Measurements from ENCODE around the gene SLC39A9.
"Not testable (repeated sequence)": the region's sequence is repeated elsewhere in the genome, so short reads cannot be mapped to it uniquely, and the experiment has no call there.

The SLC39A9 gene

GRCh38 chr14:69460093-69460701, 61.7 kb downstream of the SLC39A9 start:
- Histone ChIP-seq H3K4me3 (ENCODE audit: low read length) (no peak overlapping the region), H3K36me3 (ENCODE audit: control insufficient read depth, low read depth, low read length) (peaks cover 19% of the 10 kb centered on the region), H3K9ac (ENCODE audit: low read length) (no peak overlapping the region), H3K27me3 (ENCODE audit: control insufficient read depth, insufficient read depth, low read length) (no peaks in the 10 kb centered on the region), H3K9me3 (ENCODE audit: control insufficient read depth, low read depth, low read length) (no peaks in the 10 kb centered on the region), H3K4me1 (ENCODE audit: control insufficient read depth, low read depth, low read length) (no peaks in the 10 kb centered on the region), H3K27ac (ENCODE audit: low read length) (no peak overlapping the region)

DNA sequence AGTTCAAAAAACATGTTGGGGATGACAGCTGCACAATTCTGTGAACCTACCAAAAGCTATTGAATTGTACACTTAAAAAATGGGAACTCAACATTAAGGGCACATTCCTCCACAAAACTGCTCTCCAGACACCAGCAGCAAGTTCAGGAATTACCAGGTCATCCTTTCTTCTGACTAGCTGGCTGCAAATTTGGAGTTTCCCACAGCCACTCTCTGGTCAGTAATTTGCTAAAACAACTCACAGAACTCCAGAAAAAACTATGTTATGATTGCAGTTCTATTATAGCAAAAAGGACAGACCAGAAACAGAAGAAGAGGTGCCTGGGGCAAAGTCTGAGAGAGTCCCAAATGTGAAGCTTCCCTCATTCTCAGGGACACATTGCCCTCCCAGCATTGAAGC, 65.9 kb downstream of the SLC39A9 start:
- Histone ChIP-seq H3K27me3 (ENCODE audit: control insufficient read depth, insufficient read depth, low read length) (no peaks in the 10 kb centered on the region), H3K27ac (ENCODE audit: low read length) (no peak overlapping the region), H3K4me1 (ENCODE audit: control insufficient read depth, low read depth, low read length) (no peaks in the 10 kb centered on the region), H3K9me3 (ENCODE audit: control insufficient read depth, low read depth, low read length) (no peaks in the 10 kb centered on the region), H3K36me3 (ENCODE audit: control insufficient read depth, low read depth, low read length) (no peaks in the 10 kb centered on the region), H3K4me3 (ENCODE audit: low read length) (no peak overlapping the region), H3K9ac (ENCODE audit: low read length) (no peak overlapping the region)

GRCh38 chr14:69464829-69465228, 66.3 kb downstream of the SLC39A9 start:
- H3K9ac ChIP-seq (ENCODE audit: low read length): no peak overlapping the region
- H3K27ac ChIP-seq (ENCODE audit: low read length): no peak overlapping the region

DNA sequence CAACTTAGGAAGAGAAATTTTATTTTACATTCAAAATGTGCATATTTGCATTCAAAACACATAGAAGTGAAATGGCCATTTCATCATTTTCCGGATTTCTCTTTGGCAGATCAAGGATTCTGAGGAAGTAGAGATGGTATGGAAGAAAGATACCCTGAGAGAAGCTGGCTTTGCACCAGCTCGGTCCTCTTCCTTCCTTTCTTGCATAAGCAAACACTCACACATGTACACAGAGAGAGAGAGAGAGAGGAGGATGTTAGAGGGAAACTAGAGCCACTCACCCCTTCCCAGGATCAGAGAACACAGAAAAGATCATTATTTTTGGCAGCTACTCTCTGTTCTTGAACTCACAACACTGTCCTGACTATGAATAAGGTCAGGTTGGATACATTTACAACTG, 70.5 kb downstream of the SLC39A9 start:
- Histone ChIP-seq H3K9ac (ENCODE audit: low read length) (no peak overlapping the region), H3K4me3 (ENCODE audit: low read length) (no peak overlapping the region), H3K4me1 (ENCODE audit: control insufficient read depth, low read depth, low read length) (no peaks in the 10 kb centered on the region), H3K27ac (ENCODE audit: low read length) (no peak overlapping the region), H3K36me3 (ENCODE audit: control insufficient read depth, low read depth, low read length) (no peaks in the 10 kb centered on the region), H3K9me3 (ENCODE audit: control insufficient read depth, low read depth, low read length) (no peaks in the 10 kb centered on the region), H3K27me3 (ENCODE audit: control insufficient read depth, insufficient read depth, low read length) (no peaks in the 10 kb centered on the region)

More at GRCh38 chr14:69464829-69465228, 66.3 kb downstream of the SLC39A9 start:
- H3K4me1 ChIP-seq (ENCODE audit: control insufficient read depth, low read depth, low read length): no peaks in the 10 kb centered on the region
- no peaks in the 10 kb centered on the region for H3K36me3 ChIP-seq (ENCODE audit: control insufficient read depth, low read depth, low read length)
- no peak overlapping the region for H3K4me3 ChIP-seq (ENCODE audit: low read length)
- H3K27me3 ChIP-seq (ENCODE audit: control insufficient read depth, insufficient read depth, low read length): no peaks in the 10 kb centered on the region
- no peaks in the 10 kb centered on the region for H3K9me3 ChIP-seq (ENCODE audit: control insufficient read depth, low read depth, low read length)

- Histone ChIP-seq H3K36me3 (ENCODE audit: control insufficient read depth, low read depth, low read length) (no peaks in the 10 kb centered on the region), H3K4me3 (ENCODE audit: low read length) (no peak overlapping the region), H3K27ac (ENCODE audit: low read length) (no peak overlapping the region), H3K4me1 (ENCODE audit: control insufficient read depth, low read depth, low read length) (no peaks in the 10 kb centered on the region), H3K9ac (ENCODE audit: low read length) (no peak overlapping the region), H3K27me3 (ENCODE audit: control insufficient read depth, insufficient read depth, low read length) (no peaks in the 10 kb centered on the region), H3K9me3 (ENCODE audit: control insufficient read depth, low read depth, low read length) (no peaks in the 10 kb centered on the region)
Measured at GRCh38 chr14:69471436-69471835, 72.9 kb downstream of the SLC39A9 start.

DNA sequence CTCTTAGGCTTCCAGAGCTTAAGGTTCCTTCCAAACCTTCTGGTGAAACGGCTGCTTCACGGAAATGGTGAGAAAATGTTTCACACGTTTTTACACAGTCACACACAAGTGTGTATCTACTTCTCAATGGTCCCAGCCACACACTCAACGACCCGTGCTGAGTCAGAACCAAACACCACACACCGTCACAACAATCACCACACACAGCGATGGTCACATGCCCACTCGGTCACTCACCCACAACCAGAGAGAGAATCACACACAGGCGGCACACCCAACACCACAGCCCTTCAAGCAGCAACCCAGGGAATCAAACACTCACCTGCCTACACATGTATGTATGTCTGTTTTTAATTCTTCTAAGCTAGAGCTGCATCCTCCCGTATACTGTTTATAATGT, 73.4 kb downstream of the SLC39A9 start:
- Histone ChIP-seq H3K27me3 (ENCODE audit: control insufficient read depth, insufficient read depth, low read length) (no peaks in the 10 kb centered on the region), H3K9ac (ENCODE audit: low read length) (no peak overlapping the region), H3K4me3 (ENCODE audit: low read length) (no peak overlapping the region), H3K27ac (ENCODE audit: low read length) (no peak overlapping the region), H3K36me3 (ENCODE audit: control insufficient read depth, low read depth, low read length) (no peaks in the 10 kb centered on the region), H3K9me3 (ENCODE audit: control insufficient read depth, low read depth, low read length) (no peaks in the 10 kb centered on the region), H3K4me1 (ENCODE audit: control insufficient read depth, low read depth, low read length) (no peaks in the 10 kb centered on the region)

GRCh38 chr14:69473260-69473659, 74.8 kb downstream of the SLC39A9 start:
- no peak overlapping the region for H3K27ac ChIP-seq (ENCODE audit: low read length)
- no peaks in the 10 kb centered on the region for H3K9me3 ChIP-seq (ENCODE audit: control insufficient read depth, low read depth, low read length)
- H3K9ac ChIP-seq (ENCODE audit: low read length): no peak overlapping the region
- no peak overlapping the region for H3K4me3 ChIP-seq (ENCODE audit: low read length)
- H3K27me3 ChIP-seq (ENCODE audit: control insufficient read depth, insufficient read depth, low read length): no peaks in the 10 kb centered on the region
- no peaks in the 10 kb centered on the region for H3K4me1 ChIP-seq (ENCODE audit: control insufficient read depth, low read depth, low read length)
- no peaks in the 10 kb centered on the region for H3K36me3 ChIP-seq (ENCODE audit: control insufficient read depth, low read depth, low read length)

GRCh38 chr14:69473946-69474345, 75.5 kb downstream of the SLC39A9 start:
- H3K9me3 ChIP-seq (ENCODE audit: control insufficient read depth, low read depth, low read length): no peaks in the 10 kb centered on the region
- no peak overlapping the region for H3K27ac ChIP-seq (ENCODE audit: low read length)
- H3K4me1 ChIP-seq (ENCODE audit: control insufficient read depth, low read depth, low read length): no peaks in the 10 kb centered on the region
- no peaks in the 10 kb centered on the region for H3K27me3 ChIP-seq (ENCODE audit: control insufficient read depth, insufficient read depth, low read length)
- no peak overlapping the region for H3K9ac ChIP-seq (ENCODE audit: low read length)
- H3K4me3 ChIP-seq (ENCODE audit: low read length): no peak overlapping the region
- H3K36me3 ChIP-seq (ENCODE audit: control insufficient read depth, low read depth, low read length): no peaks in the 10 kb centered on the region

GRCh38 chr14:69475194-69475818, 76.8 kb downstream of the SLC39A9 start:
- H3K9ac ChIP-seq (ENCODE audit: low read length): no peak overlapping the region
- no peak overlapping the region for H3K27ac ChIP-seq (ENCODE audit: low read length)
- H3K27me3 ChIP-seq (ENCODE audit: control insufficient read depth, insufficient read depth, low read length): no peaks in the 10 kb centered on the region
- no peaks in the 10 kb centered on the region for H3K36me3 ChIP-seq (ENCODE audit: control insufficient read depth, low read depth, low read length)
- no peaks in the 10 kb centered on the region for H3K4me1 ChIP-seq (ENCODE audit: control insufficient read depth, low read depth, low read length)
- no peak overlapping the region for H3K4me3 ChIP-seq (ENCODE audit: low read length)
- no peaks in the 10 kb centered on the region for H3K9me3 ChIP-seq (ENCODE audit: control insufficient read depth, low read depth, low read length)

DNA sequence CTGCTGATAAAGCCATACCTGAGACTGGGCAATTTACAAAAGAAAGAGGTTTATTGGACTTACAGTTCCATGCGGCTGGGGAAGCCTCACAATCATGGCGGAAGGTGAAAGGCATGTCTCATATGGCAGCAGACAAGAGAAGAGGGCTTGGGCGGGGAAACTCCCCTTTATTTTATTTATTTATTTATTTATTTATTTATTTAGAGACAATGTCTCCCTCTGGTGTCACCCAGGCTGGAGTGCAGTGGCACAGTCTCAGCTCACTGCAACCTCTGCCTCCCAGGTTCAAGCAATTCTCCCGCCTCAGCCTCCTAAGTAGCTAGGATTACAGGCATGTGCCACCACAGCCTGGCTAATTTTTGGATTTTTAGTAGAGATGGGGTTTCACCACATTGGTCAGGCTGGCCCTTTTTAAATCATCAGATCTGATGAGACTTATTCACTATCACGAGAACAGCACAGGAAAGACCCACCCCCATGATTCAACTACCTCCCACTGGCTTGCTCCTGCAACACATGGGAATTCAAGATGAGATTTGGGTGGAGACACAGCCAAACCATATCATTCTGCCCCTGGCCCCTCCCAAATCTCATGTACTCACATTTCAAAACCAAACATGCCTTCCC, 78.4 kb downstream of the SLC39A9 start:
- not testable (repeated sequence) for H3K4me3 ChIP-seq (ENCODE audit: low read length); H3K27me3 ChIP-seq (ENCODE audit: control insufficient read depth, insufficient read depth, low read length); H3K9me3 ChIP-seq (ENCODE audit: control insufficient read depth, low read depth, low read length); H3K36me3 ChIP-seq (ENCODE audit: control insufficient read depth, low read depth, low read length); H3K4me1 ChIP-seq (ENCODE audit: control insufficient read depth, low read depth, low read length); H3K9ac ChIP-seq (ENCODE audit: low read length); H3K27ac ChIP-seq (ENCODE audit: low read length)

DNA sequence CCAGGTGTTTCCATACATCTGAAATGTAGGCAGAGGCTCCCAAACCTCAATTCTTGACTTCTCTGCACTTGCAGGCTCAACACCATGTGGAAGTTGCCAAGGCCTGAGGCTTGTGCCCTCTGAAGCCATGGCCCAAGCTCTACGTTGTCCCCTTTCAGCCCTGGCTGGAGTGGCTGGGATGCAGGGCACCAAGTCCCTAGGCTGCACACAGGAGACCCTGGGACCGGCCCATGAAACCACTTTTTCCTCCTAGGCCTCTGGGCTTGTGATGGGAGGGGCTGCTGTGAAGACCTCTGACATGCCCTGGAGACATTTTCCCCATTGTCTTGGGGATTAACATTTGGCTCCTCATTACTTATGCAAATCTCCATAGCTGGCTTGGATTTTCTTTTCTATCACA, 79.6 kb downstream of the SLC39A9 start:
- H3K9ac ChIP-seq (ENCODE audit: low read length); H3K4me1 ChIP-seq (ENCODE audit: control insufficient read depth, low read depth, low read length); H3K4me3 ChIP-seq (ENCODE audit: low read length); H3K36me3 ChIP-seq (ENCODE audit: control insufficient read depth, low read depth, low read length); H3K27ac ChIP-seq (ENCODE audit: low read length); H3K9me3 ChIP-seq (ENCODE audit: control insufficient read depth, low read depth, low read length): not testable (repeated sequence)
- H3K27me3 ChIP-seq (ENCODE audit: control insufficient read depth, insufficient read depth, low read length): peaks cover 19% of the 10 kb centered on the region

GRCh38 chr14:69479696-69480095, 81.2 kb downstream of the SLC39A9 start:
- Histone ChIP-seq H3K27ac (ENCODE audit: low read length) (no peak overlapping the region), H3K4me1 (ENCODE audit: control insufficient read depth, low read depth, low read length) (no peaks in the 10 kb centered on the region), H3K36me3 (ENCODE audit: control insufficient read depth, low read depth, low read length) (no peaks in the 10 kb centered on the region), H3K4me3 (ENCODE audit: low read length) (no peak overlapping the region), H3K9me3 (ENCODE audit: control insufficient read depth, low read depth, low read length) (no peaks in the 10 kb centered on the region), H3K27me3 (ENCODE audit: control insufficient read depth, insufficient read depth, low read length) (peaks cover 36% of the 10 kb centered on the region), H3K9ac (ENCODE audit: low read length) (no peak overlapping the region)

Data from iPS-18a (cell line).